ENCODE measurements around the gene SOX6. TPM values are rescaled to one million over a fixed set of nuclear protein-coding genes. Genes with fewer than 3 reads are reported as not detected.
"Not testable (repeated sequence)": the region's sequence is repeated elsewhere in the genome, so short reads cannot be mapped to it uniquely, and the experiment has no call there.

SOX6 gene
- total RNA-seq, 1 experiment from 2014 or later = 18.5 TPM

GRCh38 chr11:16087886-16088285 is 268.5 kb downstream of the SOX6 start:
- no peak for DNase-seq (ENCODE audit: low read depth in 1 of 2, low spot score in 2 of 2)
- Histone ChIP-seq H3K27me3 (replicated peaks) (no peaks in the 10 kb centered on the region), H3K4me1 (replicated peaks) (peaks cover 17% of the 10 kb centered on the region), H3K27ac (no peak overlapping the region), H3K9me3 (replicated peaks) (no peaks in the 10 kb centered on the region), H3K36me3 (no peaks in the 10 kb centered on the region), H3K4me3 (no peak overlapping the region)

DNA sequence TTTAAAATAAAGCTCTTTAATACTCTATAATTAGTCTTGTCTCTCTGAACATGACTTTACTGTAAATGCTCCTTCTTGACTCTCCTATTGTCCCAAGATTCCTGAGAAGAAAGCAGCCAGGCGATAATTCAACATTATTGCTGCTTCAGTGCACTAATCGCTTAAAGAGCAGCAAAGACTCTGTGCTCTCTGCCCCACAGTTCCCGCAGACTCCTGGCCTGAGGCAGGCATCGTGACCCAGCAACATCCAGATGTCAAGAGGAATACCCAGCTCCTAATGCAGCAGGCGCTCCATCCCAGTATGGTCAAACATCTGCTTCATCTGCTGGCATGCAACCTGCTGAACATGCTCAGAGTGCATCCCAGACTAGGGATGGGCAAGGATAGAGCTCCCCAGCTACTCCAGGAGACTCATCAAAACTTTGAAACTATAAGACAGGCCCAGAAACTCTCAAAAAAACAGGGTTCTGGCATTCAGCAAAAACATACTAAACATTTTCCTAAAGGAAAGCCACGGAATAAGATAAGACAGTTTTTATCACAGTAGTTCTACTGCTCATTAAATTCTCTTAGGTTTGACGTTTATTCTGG is 270.0 kb downstream of the SOX6 start:
- Histone ChIP-seq H3K9me3 (replicated peaks) (no peaks in the 10 kb centered on the region), H3K27me3 (replicated peaks) (no peaks in the 10 kb centered on the region), H3K4me3 (no peak overlapping the region), H3K27ac (no peak overlapping the region), H3K4me1 (replicated peaks) (peaks cover 5% of the 10 kb centered on the region), H3K36me3 (no peaks in the 10 kb centered on the region)
- no peak for DNase-seq (ENCODE audit: low read depth in 1 of 2, low spot score in 2 of 2)

DNA sequence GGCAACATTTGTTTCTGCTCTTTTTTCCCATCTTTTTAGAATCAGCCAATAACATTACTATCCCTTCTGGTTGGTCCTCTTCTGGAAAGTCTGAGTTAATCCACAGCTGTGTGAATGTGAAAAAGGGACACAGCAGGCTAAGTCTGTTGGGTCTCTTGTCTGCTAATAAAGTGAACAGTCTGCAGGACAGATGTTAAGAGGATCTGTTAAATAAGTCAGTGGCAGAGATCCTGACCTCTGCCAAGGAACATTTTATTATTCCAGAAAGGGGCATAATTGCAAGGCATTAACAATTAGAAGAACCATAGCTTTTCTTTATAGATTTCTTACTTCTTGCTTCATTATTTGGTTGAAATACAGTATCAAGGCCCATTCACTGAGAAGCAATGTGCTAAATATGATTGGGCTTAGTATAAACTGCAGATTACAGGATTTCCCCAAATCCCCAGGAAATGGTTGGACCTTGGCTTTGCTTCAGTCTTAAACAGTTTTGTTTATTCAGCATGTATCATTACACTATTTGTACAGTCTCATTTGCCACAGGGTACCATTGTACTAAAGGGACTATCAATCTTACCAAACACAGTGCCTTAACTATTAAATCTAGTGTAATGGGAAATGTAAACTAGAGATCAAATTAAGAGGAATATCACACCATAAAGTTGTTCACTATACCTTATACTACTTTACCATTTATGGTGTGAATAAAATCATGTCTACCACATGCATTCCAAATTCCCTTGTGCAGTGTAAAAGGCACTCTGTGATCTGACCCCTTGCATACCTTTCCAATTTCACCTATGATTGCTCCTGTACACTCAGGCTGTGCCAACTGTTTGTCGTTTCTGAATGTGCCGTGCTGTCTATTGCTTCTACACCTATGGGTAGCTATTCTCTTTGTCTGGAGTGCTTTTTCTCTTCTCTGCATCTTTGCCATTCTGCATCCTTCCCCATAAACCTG is 274.0 kb downstream of the SOX6 start:
- Histone ChIP-seq H3K4me3 (no peak overlapping the region), H3K9me3 (replicated peaks) (no peaks in the 10 kb centered on the region), H3K4me1 (replicated peaks) (no peaks in the 10 kb centered on the region), H3K27ac (no peak overlapping the region), H3K27me3 (replicated peaks) (no peaks in the 10 kb centered on the region), H3K36me3 (no peaks in the 10 kb centered on the region)
- DNase-seq (ENCODE audit: low read depth in 1 of 2, low spot score in 2 of 2) = no peak

GRCh38 chr11:16081382-16082094 is 274.8 kb downstream of the SOX6 start:
- Histone ChIP-seq H3K4me1 (replicated peaks) (no peaks in the 10 kb centered on the region), H3K36me3 (no peaks in the 10 kb centered on the region), H3K9me3 (replicated peaks) (no peaks in the 10 kb centered on the region), H3K27me3 (replicated peaks) (no peaks in the 10 kb centered on the region), H3K4me3 (no peak overlapping the region), H3K27ac (no peak overlapping the region)
- no peak for DNase-seq (ENCODE audit: low read depth in 1 of 2, low spot score in 2 of 2)

DNA sequence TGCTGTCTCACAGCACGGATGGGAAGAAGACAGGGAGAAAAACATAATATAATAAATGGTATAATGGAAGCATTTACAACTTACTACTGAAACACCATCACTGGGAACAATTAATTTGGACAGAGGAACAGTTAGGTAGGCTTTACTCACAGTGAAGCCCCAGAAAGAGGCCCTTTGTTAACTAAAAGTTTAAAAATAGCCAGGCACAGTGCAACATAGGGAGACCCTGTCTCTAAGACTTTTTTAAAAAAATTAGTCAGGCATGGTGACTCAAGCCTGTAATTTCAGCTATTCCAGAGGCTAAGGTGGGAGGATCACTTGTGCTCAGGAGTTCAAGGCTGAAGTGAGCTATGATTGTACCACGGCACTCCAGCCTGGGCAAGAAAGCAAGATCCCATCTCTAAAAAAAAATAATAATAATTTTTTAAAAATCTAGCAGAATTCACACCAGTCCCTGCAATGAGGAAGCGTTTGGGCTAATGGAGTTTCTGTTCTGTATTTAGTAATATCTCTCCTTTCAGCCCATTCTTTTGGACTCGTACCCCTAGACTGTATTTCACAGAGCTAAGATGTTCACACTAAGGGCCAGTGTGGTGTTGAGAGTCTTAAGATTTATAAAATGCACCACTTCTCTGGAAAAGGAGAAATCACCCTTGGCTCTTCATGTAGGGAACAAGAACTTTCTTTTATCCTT is 275.5 kb downstream of the SOX6 start:
- Histone ChIP-seq H3K9me3 (replicated peaks) (no peaks in the 10 kb centered on the region), H3K4me1 (replicated peaks) (no peaks in the 10 kb centered on the region), H3K27ac (no peak overlapping the region), H3K4me3 (no peak overlapping the region), H3K27me3 (replicated peaks) (no peaks in the 10 kb centered on the region), H3K36me3 (no peaks in the 10 kb centered on the region)
- no peak for DNase-seq (ENCODE audit: low read depth in 1 of 2, low spot score in 2 of 2)

GRCh38 chr11:16078936-16079335 is 277.4 kb downstream of the SOX6 start:
- DNase-seq (ENCODE audit: low read depth in 1 of 2, low spot score in 2 of 2) = no peak
- Histone ChIP-seq H3K4me1 (replicated peaks) (no peaks in the 10 kb centered on the region), H3K9me3 (replicated peaks) (no peaks in the 10 kb centered on the region), H3K27ac (no peak overlapping the region), H3K36me3 (no peaks in the 10 kb centered on the region), H3K27me3 (replicated peaks) (no peaks in the 10 kb centered on the region), H3K4me3 (no peak overlapping the region)

DNA sequence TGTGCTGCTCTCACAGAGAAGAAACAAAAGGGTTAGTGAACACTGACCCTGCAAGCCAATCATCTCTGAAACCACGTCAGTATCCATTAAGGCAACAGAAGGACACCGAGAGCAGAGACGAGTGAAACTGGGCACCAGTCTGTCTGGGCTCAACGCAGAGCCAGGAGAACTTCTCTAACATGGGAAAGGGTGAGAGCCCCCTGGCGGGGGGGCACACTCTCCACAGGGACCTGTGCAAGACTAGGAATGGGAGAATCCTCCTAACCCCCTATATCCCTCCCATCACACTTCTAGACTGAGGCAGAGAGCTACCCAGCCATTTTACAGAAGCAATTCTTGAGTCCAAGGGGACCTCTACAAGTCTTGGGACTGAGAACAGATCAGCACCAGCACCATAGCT is 285.8 kb downstream of the SOX6 start:
- no peaks in the 10 kb centered on the region for H3K9me3 ChIP-seq (replicated peaks)
- H3K4me1 ChIP-seq (replicated peaks) = peaks cover 5% of the 10 kb centered on the region; the same call in 1 of the 2 replicates
- no peak overlapping the region for H3K27ac ChIP-seq
- DNase-seq (ENCODE audit: low read depth in 1 of 2, low spot score in 2 of 2) = no peak
- no peak overlapping the region for H3K4me3 ChIP-seq
- no peaks in the 10 kb centered on the region for H3K36me3 ChIP-seq
- H3K27me3 ChIP-seq (replicated peaks) = no peaks in the 10 kb centered on the region

DNA sequence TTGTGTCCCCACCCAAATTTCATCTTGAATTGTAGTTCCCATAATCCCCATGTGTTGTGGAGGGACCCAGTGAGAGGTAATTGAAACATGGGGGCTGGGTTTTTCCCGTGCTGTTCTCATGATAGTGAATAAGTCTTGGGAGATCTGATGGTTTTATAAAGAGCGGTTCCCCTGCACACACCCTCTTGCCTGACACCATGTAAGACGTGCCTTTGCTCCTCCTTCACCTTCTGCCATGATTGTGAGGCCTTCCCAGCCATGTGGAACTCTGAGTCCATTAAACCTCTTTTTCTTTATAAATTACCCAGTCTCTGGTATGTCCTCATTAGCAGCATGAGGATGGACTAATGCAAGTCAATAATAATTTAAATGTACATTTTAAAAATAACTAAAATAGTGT is 289.1 kb downstream of the SOX6 start:
- H3K9me3 ChIP-seq (replicated peaks); H3K27ac ChIP-seq; H3K4me1 ChIP-seq (replicated peaks); H3K27me3 ChIP-seq (replicated peaks); DNase-seq (ENCODE audit: low read depth in 1 of 2, low spot score in 2 of 2); H3K36me3 ChIP-seq; H3K4me3 ChIP-seq: not testable (repeated sequence)

DNA sequence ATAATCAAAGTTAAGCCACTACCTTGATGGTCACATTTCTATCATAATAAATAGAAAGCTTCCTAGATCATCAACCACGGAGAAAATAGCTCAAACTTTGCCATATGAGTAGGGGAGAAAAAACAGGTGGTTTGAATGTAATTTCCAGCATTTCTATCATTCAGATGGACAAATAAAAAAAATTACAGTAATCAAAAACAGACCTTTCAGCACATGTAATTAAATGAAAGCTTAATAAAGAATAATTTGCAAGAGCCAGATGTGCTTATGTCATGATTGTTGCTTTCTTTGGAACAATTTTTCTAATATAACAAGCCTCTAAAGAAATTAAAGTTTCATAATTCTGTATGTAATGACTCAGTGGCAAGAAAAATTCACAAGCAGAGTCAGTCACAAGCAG is 297.0 kb downstream of the SOX6 start:
- Histone ChIP-seq H3K27me3 (replicated peaks) (no peaks in the 10 kb centered on the region), H3K4me3 (no peak overlapping the region), H3K27ac (no peak overlapping the region), H3K4me1 (replicated peaks) (no peaks in the 10 kb centered on the region), H3K9me3 (replicated peaks) (no peaks in the 10 kb centered on the region), H3K36me3 (no peaks in the 10 kb centered on the region)
- DNase-seq (ENCODE audit: low read depth in 1 of 2, low spot score in 2 of 2) = no peak

GRCh38 chr11:16058671-16059070 is 297.7 kb downstream of the SOX6 start:
- H3K27ac ChIP-seq = no peak overlapping the region
- no peaks in the 10 kb centered on the region for H3K9me3 ChIP-seq (replicated peaks)
- H3K36me3 ChIP-seq = no peaks in the 10 kb centered on the region
- H3K27me3 ChIP-seq (replicated peaks) = no peaks in the 10 kb centered on the region
- no peak overlapping the region for H3K4me3 ChIP-seq
- DNase-seq (ENCODE audit: low read depth in 1 of 2, low spot score in 2 of 2) = no peak
- H3K4me1 ChIP-seq (replicated peaks) = no peaks in the 10 kb centered on the region

DNA sequence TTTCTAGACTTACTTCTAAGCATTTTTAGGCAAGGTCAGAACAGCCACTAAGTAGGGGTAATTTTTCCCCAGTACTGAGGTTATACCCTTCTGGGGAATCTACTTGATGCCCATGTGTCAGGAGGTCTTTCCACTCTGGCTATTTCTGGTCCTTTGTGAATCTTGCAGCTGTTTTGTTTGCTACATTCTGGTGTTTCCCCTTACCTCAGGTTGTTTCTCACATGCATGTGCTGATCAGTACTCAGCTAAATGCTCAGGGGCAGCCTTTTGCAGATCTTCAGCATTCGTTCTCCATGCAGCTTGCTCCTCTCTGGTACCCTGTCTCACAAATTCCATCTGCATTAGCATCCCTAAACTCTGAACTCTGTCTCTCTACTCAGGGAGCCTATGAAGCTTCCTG is 303.6 kb downstream of the SOX6 start:
- H3K27me3 ChIP-seq (replicated peaks) = no peaks in the 10 kb centered on the region
- no peak overlapping the region for H3K4me3 ChIP-seq
- H3K9me3 ChIP-seq (replicated peaks) = no peaks in the 10 kb centered on the region
- no peaks in the 10 kb centered on the region for H3K36me3 ChIP-seq
- no peak for DNase-seq (ENCODE audit: low read depth in 1 of 2, low spot score in 2 of 2)
- H3K4me1 ChIP-seq (replicated peaks) = no peaks in the 10 kb centered on the region
- no peak overlapping the region for H3K27ac ChIP-seq

GRCh38 chr11:16049611-16050010 is 306.7 kb downstream of the SOX6 start:
- Histone ChIP-seq H3K27ac (no peak overlapping the region), H3K4me3 (no peak overlapping the region), H3K36me3 (no peaks in the 10 kb centered on the region), H3K9me3 (replicated peaks) (no peaks in the 10 kb centered on the region), H3K4me1 (replicated peaks) (no peaks in the 10 kb centered on the region), H3K27me3 (replicated peaks) (no peaks in the 10 kb centered on the region)
- DNase-seq (ENCODE audit: low read depth in 1 of 2, low spot score in 2 of 2) = no peak

DNA sequence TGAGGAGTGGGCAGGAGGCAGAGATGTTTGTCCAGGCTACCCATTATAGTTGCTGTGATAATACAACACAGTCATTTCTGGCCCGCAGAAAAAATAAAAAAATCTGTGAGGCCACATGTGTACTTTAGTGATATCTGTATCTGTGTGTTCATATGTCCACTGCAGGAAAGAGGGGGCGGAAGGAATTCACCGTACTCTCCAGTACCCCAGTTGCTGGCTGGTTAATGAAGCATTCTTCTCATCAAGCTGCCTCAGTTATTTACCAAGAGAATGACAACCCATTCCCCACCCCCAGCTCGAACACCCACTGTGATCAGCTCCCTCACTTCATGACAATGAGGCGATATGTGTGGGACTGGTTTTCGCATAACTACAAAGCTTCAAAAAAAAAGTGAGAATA is 309.3 kb downstream of the SOX6 start:
- no peak overlapping the region for H3K27ac ChIP-seq
- no peak for DNase-seq (ENCODE audit: low read depth in 1 of 2, low spot score in 2 of 2)
- H3K27me3 ChIP-seq (replicated peaks) = no peaks in the 10 kb centered on the region
- H3K9me3 ChIP-seq (replicated peaks) = no peaks in the 10 kb centered on the region
- no peaks in the 10 kb centered on the region for H3K36me3 ChIP-seq
- no peak overlapping the region for H3K4me3 ChIP-seq
- H3K4me1 ChIP-seq (replicated peaks) = no peaks in the 10 kb centered on the region

Measured in SJSA1 (cell line).